Testis (tissue), 2 donors: ENCODE measurements around the gene ASB1.

Source experiments
- CTCF ChIP-seq, 3 experiments: fragments of 450-650 bp in 2 of 3; fragments of 200-600 bp in 1 of 3; sonication (generic) in 1 of 3; IDR thresholded peaks; one replicate each; pipeline ENCODE4 v1.5.1; 2016 to 2019; ENCODE audit warnings: antibody characterized with exemption in 3 of 3, mild to moderate bottlenecking in 2 of 3, moderate library complexity in 1 of 3
- POLR2A ChIP-seq: fragments of 450-650 bp; IDR thresholded peaks from one replicate; pipeline ENCODE4 v1.6.1; 2017; ENCODE audit warnings: antibody characterized with exemption, mild to moderate bottlenecking, moderate library complexity

- TF ChIP-seq POLR2A = no peak
- no peak for TF ChIP-seq CTCF (IDR thresholded peaks at IDR 0.05)
These were observed 37.7 kb downstream of the ASB1 start for GRCh38 chr2:238464389-238464788.
